COLO668 (cell line): ENCODE results near the gene SLC66A1.
"Not testable (repeated sequence)": the region's sequence is repeated elsewhere in the genome, so short reads cannot be mapped to it uniquely, and the experiment has no call there.

Experiments used
- DNase-seq: peaks from one replicate; lab custom pipeline; 2025; ENCODE audit not compliant: unreplicated experiment; lab: John Stamatoyannopoulos, UW

The SLC66A1 gene

GRCh38 chr1:19311931-19312781 lies at the start of gene SLC66A1, which contains the start of gene AKR7A2:
TSS of gene SLC66A1 (plus strand) at chr1:19312326. CDS start at chr1:19317678, 5,352 bp downstream.
TSS of gene AKR7A2 (minus strand) at chr1:19312144. CDS start at chr1:19312124, 20 bp downstream.
- peak; percentile 100 for DNase-seq

- no peak for DNase-seq
Measured at GRCh38 chr1:19262744-19263143, 49.4 kb upstream of the SLC66A1 start.

- DNase-seq = no peak
Measured at GRCh38 chr1:19268445-19268844, 43.7 kb upstream of the SLC66A1 start.

- DNase-seq = not testable (repeated sequence)
Measured at GRCh38 chr1:19269427-19270342, 42.4 kb upstream of the SLC66A1 start.

- not testable (repeated sequence) for DNase-seq
Measured at GRCh38 chr1:19270343-19270730, 41.8 kb upstream of the SLC66A1 start.

- DNase-seq = no peak
Measured at GRCh38 chr1:19272064-19272463, 40.1 kb upstream of the SLC66A1 start.

- DNase-seq = no peak
Measured at GRCh38 chr1:19273106-19273843, 38.9 kb upstream of the SLC66A1 start.

GRCh38 chr1:19273844-19274531 lies 38.1 kb upstream of the SLC66A1 start:
- DNase-seq = not testable (repeated sequence)

- no peak for DNase-seq
Measured at GRCh38 chr1:19274636-19275035, 37.5 kb upstream of the SLC66A1 start.

GRCh38 chr1:19283891-19284290 lies 28.2 kb upstream of the SLC66A1 start:
- no peak for DNase-seq

- peak; percentile 52 for DNase-seq
Measured at GRCh38 chr1:19284881-19285280, 27.2 kb upstream of the SLC66A1 start.

- not testable (repeated sequence) for DNase-seq
Measured at GRCh38 chr1:19285366-19285765, 26.8 kb upstream of the SLC66A1 start.

GRCh38 chr1:19285807-19286206 lies 26.3 kb upstream of the SLC66A1 start:
- DNase-seq = peak; percentile 74

- DNase-seq = peak; percentile 80
Measured at GRCh38 chr1:19287436-19288185, 24.5 kb upstream of the SLC66A1 start.

GRCh38 chr1:19288324-19289241 lies 23.5 kb upstream of the SLC66A1 start, which contains the start of gene AKR7A3:
TSS of gene AKR7A3 (minus strand) at chr1:19288770. CDS start at chr1:19288709, 61 bp downstream.
- peak; percentile 97 for DNase-seq

- DNase-seq = no peak
Measured at GRCh38 chr1:19289244-19289643, 22.9 kb upstream of the SLC66A1 start.

GRCh38 chr1:19294638-19295037 lies 17.5 kb upstream of the SLC66A1 start:
- no peak for DNase-seq

- peak; percentile 42 for DNase-seq
Measured at GRCh38 chr1:19300211-19300610, 11.9 kb upstream of the SLC66A1 start.
